HG03520 (cell line): ENCODE measurements around the gene SNRNP48.

Source experiments
- ATAC-seq: cut with Tn5 transposase; IDR thresholded peaks from one replicate; pipeline ENCODE4 v1.9.1; 2021; ENCODE audit warnings: mild to moderate bottlenecking, moderate library complexity; ENCODE audit not compliant: unreplicated experiment

The SNRNP48 gene

DNA sequence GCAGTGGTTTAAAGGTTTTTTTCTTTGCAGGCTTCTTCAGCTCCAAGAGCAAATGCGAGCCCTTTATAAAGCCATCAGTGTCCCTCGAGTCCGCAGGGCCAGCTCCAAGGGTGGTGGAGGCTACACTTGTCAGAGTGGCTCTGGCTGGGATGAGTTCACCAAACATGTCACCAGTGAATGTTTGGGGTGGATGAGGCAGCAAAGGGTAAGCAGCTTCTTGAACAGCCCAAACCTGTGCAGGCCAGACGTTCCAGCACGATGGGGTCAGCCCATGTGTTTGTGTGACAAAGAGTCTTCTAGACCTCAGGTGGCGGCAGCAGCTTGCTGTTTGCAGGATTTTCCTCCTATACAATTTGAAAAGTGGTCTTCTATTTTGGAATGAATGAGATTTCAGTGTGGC is 30.8 kb upstream of the SNRNP48 start:
- ATAC-seq = no peak

DNA sequence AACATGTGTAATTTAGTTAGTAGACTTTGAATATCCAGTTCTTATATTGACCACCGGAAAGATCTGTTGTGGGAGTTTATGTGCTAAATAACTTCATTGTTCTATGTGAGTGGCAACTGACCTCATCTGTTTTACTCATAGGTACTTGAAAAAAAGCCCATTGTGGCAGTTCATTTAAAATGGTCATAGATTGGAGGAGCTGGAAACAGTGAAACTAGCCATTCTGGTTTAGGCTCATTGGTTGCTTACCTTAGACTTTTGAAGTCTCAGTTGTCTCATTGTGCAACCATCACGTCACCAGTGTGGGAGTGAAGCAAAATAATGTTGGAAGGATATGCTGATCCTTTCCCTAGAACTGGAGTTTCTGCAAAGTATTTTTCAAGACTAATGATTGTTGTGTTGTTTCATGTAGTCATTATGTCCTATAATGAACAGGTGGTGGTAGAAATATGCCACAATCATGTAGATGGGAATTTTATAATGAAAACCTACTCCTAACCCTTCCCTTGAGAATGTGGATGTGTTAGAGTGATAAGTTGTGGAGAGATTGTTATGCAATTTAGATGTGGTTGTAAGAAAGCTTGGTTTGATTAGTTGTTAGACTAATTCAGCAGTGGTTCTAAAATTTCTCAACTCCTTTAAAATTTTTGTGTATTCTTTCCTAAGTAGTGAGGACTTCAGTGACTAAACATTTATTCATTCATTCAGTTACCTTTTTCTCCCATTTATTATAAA is 30.2 kb upstream of the SNRNP48 start:
- no peak for ATAC-seq

DNA sequence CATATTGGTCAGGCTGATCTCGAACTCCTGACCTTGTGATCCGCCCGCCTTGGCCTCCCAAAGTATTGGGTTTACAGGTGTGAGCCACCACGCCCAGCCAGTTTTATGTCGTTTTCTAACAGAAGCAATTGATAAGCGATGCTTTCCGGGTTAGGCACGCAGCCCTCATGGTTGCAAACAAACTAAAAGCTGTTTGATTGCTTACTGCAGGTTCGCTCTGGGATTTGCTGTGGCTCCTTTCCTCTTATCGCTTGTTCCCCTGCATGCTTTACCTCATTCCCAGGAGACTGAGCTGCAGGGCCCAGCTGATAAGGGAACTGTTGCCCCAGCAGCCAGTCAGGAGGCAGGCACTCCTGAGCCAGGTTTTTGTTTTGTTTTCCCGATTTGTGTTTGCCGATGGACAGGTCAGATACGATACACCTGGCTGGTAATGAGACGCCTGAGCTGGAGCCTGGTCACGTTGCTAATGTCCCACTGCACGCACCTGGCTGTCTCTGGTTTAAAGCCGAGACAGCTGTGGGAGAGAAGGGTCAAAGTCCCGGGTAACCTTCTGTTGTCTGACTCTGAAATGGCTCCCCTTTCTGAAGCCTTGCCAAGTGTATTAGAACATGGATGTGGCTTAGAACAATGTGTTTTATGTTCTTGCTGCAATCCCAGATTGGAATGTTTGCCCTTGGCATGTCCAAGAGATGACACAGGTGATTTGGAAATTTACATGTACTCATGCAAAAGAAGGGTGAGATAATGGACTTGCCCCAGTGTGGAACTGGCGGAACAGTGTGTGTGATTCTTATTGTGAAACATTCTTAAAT is 28.6 kb upstream of the SNRNP48 start:
- no peak for ATAC-seq

DNA sequence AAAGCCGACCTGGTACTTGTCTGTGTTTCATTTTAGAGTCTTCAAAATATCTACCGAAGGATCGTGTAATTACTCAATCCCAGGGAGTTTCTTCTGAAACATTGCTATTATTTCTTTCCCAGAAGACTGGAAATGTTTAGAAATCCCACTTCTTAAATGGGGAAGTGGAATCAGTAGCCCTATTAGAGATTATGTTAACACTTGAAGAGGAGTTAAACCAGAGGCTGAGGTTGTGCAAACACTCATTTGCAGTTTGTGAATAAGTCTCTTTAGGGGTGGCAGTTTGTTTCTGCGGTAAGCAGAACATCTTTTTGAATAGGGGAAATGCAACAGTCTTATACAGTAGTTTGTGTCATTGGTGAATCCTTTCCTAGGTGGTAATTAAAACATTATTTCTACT is 27.2 kb upstream of the SNRNP48 start:
- no peak for ATAC-seq

DNA sequence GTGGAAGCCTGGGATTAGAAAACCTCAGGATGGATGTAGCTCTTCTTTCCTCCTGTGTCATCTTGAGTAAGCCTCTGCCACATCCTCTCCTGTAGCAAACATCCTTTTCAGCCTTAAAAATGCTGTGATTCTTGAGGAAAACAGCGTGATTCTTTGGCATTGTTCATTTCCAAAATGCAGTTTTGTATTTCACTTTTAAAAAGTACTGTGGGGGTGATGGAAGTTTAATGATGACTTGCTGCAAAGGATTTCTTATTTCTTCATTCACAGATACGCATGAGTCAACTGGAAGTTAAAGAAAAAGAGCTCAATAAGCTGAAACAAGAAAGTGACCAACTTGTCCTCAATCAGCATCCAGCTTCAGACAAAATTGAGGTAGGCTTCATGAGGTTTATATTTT is 23.9 kb upstream of the SNRNP48 start:
- no peak for ATAC-seq

DNA sequence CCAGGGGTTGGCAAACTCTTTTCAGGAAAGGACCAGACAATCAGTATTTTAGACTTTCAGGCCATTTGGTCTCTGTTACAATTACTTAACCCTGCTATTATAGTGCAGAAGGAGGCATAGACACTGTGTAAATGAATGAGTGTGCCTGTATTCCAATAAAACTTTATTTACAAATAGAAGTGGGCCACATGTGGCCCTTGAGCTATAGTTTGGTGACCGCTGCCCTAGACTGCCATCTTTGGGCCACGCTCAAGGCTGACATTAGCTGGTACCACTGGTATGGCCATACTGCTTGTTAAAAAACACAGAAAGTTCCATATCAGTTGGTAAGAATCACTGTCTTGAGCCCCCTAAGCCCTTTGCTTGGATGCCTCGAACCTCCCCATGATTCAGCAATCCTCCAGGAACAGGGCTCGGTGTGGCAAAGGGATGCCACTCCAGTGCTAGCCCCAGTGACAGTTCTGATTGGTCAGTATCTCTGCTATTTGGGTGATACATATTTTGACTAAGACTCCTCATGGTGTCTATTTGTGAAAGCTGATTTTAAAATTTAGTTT is 23.3 kb upstream of the SNRNP48 start:
- no peak for ATAC-seq

DNA sequence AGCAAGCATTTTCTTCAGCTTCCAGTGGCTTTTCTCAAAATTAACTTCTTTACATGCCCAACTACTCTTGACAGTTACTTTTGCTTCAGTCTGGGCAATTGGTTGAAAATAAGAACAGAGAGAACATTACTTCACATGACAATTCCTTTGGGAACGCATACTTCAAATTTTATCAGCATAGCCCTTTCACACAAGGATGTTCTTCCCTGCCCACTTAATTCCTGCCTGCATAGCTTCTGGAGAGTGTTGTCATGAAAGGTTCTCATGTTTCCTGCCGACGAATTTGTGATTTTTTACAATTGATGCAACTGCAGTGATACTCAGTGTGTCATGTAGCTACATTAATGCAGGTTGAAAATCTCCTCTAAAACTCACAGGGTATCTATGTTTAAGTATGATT is 22.0 kb upstream of the SNRNP48 start:
- ATAC-seq = no peak

DNA sequence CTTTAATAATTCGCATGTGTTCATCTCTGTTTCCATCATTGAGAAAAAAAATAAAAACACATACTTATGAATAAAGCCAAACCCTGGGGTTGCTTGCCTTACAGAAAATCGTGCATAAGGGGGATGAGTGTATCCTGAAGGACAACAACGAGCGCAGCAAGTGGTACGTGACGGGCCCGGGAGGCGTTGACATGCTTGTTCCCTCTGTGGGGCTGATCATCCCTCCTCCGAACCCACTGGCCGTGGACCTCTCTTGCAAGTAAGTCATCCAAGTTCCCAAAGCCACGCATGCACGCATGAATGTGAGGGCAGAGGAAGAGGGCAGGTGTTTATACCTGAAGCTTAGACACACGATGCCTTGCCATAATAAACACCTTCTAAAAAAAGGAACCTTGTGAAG is 20.9 kb upstream of the SNRNP48 start:
- ATAC-seq = no peak

DNA sequence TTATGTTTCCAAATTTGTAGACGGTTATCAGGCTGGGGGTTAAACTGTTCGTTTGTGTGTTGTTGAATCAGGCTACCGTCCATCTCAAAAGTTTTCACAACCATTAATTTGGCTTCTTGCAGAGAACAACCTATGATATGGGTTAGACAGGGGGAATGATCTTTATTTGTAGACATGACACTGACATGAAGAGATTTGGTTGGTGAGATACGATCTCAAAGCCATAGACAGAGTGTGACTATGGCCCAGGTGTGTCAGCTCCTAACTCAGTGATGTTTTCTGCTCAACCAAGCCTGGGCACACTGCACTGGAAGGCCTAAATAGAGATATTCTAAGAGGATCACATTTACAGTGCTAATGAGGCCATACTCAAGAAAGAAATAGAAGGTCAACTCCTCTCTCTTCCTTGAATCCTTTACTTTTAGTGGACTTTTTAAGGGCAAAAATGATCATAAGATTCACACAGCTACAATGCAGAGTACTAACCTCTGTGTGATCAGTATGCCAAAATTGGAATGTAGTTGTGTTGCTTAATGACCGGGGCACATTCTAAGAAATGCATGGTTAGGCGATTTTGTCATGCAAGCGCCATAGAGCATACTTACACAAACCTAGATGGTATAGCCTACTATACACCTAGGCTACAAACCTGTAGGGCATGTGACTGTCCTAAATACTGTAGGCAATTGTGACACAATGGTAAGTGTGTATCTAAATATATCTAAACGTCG is 17.6 kb upstream of the SNRNP48 start:
- ATAC-seq = no peak

DNA sequence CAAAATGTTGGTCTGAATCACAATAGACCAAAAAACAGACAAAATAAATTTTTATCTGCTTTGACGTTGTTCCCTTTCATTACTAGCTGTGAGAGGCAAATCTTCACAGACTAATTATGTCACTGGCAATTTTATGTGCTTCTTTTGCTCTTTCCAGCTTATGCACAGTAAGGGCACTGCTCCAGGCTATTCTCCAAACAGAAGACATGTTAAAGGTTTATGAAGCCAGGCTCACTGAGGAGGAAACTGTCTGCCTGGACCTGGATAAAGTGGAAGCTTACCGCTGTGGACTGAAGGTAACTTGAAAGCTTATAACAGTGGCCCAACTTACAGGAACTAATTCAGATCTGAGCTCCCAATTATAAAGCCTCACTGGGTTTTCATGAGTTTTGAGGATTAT is 15.5 kb upstream of the SNRNP48 start:
- no peak for ATAC-seq

DNA sequence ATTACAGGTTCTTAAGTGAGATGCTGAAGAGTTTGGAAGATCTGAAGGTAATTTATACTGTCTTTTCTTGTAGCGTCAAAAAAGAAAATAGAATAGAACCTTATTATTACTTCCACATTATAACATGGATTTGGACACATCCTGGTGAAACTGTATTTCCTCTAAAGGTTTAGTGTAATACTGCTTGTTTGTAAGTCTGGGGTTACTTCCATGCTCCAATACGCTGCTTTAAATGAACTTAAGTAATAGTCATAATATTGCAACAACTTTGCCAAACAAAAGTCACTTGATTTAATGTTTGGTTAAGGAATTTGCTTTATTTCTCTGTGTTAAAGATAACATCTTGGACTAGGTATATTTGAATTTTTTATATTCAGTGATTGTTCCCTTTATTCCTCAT is 11.5 kb upstream of the SNRNP48 start:
- no peak for ATAC-seq

DNA sequence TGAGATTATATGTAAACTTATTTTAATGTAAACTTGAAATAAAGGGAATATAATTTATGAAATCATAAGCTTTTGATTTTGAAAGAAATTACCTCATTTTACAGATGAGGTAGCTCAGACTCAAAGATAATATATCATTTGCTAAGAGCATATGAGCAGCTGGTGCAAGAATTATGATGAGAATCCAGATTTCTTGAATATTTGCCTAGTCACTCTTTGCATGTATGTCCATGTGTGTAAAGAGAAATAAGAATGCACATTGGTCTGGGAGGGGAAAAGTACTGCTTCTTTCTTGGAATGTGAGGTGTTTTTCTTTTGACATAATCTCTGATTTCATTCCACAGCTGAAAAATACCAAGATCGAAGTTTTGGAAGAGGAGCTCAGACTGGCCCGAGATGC is 11.1 kb upstream of the SNRNP48 start:
- no peak for ATAC-seq

DNA sequence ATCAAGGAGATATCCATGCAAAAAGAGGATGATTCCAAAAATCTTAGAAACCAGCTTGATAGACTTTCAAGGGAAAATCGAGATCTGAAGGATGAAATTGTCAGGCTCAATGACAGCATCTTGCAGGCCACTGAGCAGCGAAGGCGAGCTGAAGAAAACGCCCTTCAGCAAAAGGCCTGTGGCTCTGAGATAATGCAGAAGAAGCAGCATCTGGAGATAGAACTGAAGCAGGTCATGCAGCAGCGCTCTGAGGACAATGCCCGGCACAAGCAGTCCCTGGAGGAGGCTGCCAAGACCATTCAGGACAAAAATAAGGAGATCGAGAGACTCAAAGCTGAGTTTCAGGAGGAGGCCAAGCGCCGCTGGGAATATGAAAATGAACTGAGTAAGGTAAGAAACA is 10.1 kb upstream of the SNRNP48 start:
- no peak for ATAC-seq

DNA sequence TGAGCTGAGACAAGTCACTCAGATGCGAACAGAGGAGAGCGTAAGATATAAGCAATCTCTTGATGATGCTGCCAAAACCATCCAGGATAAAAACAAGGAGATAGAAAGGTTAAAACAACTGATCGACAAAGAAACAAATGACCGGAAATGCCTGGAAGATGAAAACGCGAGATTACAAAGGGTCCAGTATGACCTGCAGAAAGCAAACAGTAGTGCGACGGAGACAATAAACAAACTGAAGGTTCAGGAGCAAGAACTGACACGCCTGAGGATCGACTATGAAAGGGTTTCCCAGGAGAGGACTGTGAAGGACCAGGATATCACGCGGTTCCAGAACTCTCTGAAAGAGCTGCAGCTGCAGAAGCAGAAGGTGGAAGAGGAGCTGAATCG is 9.5 kb upstream of the SNRNP48 start:
- ATAC-seq = no peak

DNA sequence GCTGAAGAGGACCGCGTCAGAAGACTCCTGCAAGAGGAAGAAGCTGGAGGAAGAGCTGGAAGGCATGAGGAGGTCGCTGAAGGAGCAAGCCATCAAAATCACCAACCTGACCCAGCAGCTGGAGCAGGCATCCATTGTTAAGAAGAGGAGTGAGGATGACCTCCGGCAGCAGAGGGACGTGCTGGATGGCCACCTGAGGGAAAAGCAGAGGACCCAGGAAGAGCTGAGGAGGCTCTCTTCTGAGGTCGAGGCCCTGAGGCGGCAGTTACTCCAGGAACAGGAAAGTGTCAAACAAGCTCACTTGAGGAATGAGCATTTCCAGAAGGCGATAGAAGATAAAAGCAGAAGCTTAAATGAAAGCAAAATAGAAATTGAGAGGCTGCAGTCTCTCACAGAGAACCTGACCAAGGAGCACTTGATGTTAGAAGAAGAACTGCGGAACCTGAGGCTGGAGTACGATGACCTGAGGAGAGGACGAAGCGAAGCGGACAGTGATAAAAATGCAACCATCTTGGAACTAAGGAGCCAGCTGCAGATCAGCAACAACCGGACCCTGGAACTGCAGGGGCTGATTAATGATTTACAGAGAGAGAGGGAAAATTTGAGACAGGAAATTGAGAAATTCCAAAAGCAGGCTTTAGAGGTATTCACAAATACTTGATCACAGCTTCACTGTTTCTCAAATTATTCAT is 8.9 kb upstream of the SNRNP48 start:
- ATAC-seq = no peak

DNA sequence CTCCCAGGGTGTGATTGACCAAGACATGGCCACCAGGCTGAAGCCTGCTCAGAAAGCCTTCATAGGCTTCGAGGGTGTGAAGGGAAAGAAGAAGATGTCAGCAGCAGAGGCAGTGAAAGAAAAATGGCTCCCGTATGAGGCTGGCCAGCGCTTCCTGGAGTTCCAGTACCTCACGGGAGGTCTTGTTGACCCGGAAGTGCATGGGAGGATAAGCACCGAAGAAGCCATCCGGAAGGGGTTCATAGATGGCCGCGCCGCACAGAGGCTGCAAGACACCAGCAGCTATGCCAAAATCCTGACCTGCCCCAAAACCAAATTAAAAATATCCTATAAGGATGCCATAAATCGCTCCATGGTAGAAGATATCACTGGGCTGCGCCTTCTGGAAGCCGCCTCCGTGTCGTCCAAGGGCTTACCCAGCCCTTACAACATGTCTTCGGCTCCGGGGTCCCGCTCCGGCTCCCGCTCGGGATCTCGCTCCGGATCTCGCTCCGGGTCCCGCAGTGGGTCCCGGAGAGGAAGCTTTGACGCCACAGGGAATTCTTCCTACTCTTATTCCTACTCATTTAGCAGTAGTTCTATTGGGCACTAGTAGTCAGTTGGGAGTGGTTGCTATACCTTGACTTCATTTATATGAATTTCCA is 4.6 kb upstream of the SNRNP48 start:
- no peak for ATAC-seq

DNA sequence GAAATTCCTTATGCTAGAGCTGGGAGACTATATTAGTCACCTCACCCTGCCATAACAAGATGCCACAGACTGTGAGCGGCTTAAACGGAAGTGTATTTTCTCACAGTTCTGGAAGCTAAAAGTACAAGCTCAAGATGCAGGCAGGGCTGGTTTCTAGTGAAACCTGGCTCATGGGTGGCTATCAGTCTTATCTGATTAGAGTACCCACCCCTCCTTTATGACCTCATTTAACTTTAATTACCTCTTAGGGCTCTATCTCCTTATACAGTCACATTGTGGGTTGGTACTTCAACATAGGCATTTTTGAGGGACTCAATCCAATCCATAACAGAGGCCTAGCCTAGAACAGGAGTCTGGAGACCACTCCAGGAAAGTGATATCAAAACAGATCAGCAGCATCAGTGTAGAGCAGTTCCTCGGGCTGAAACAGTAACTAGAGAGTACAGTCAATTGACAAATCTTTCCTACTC is 2.3 kb upstream of the SNRNP48 start:
- no peak for ATAC-seq

DNA sequence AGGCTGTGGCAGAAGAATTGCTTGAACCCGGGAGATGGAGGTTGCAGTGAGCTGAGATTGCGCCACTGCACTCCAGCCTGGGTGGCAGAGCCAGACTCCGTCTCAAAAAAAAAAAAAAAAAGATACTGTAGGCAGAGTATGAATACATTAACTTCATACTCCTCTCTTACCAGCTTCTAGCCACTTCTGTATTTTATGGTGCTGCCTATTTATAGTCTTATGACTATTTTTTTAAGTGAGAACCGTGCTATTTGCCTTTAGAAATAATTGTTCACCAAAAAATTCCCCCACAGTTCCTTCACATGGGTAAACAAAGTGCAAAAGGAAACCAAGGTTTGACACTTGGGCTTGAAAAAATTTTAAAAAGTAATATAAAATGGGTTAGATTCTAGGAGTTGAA is 1.5 kb upstream of the SNRNP48 start:
- ATAC-seq = no peak

DNA sequence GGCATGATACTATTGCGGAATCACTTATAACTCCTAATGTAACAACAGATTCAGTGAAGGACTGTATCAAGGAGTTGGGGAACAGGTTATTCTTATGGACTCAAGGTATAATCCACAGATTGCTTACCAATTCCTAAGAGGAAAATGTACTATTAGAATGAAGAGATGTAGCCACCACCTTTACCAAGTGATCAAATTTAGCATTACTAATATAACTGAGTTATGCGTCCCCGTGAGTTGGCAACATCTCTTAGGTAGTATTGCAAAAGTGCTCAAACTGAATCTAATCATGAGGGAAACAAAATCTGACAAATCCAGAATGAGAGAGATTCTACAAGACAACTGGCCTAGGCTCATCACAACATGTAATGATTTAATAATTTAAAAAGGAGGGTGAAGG is 777 bp upstream of the SNRNP48 start:
- ATAC-seq = no peak

DNA sequence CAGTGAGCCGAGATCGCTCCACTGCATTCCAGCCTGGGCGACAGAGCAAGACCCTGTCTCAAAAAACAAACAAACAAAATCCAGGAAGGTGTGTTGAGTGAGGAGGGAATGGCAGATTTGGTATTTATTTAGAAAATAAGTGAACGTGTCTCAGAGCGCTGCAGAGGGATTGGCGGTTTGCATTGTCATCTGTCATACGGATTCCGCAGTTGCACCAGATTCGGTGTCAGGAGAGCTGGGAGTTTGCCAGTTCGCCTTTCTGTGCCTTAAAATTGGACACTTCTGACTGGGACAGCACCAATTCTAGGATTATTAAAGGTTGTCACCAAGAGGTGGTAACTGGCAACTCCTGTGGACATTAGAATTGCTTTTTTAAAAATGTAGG is 912 bp downstream of the SNRNP48 start:
- ATAC-seq = no peak
